Gastroesophageal sphincter (tissue), 4 donors: ENCODE measurements around the gene CSRP1. TPM values are rescaled to one million over a fixed set of nuclear protein-coding genes. Genes with fewer than 3 reads are reported as not detected.

Source experiments
- ATAC-seq: fragments of 150-250 bp; one replicate; pipeline ENCODE4 v1.9.1; 2016; ENCODE audit warnings: mild to moderate bottlenecking, moderate library complexity
- H3K27ac ChIP-seq, 4 donors: fragments of 200-600 bp; sonication (generic) in 3 of 4; 1 replicate in 3 of 4; 2 replicates in 1 of 4; pipeline ENCODE4 v1.5.1; 2016 to 2019
- H3K27me3 ChIP-seq: fragments of 200-600 bp; sonication (generic); one replicate; pipeline ENCODE4 v1.5.1; 2019
- H3K36me3 ChIP-seq, 2 donors: fragments of 200-600 bp; sonication (generic); one replicate each; pipeline ENCODE4 v1.5.1; 2019; ENCODE audit warnings: control low read depth in 1 of 2
- H3K4me1 ChIP-seq, 3 donors: fragments of 200-600 bp; sonication (generic); 1 replicate in 2 of 3; 2 replicates in 1 of 3; pipeline ENCODE4 v1.5.1; 2016 to 2019; ENCODE audit warnings: control low read depth in 2 of 3
- H3K4me3 ChIP-seq, 2 donors: fragments of 200-600 bp; sonication (generic); one replicate each; pipeline ENCODE4 v1.5.1; 2019; ENCODE audit warnings: mild to moderate bottlenecking in 1 of 2, moderate library complexity in 1 of 2
- H3K9me3 ChIP-seq, 3 donors: fragments of 200-600 bp; sonication (generic); one replicate each; pipeline ENCODE4 v1.5.1; 2017 to 2019; ENCODE audit warnings: control low read depth in 2 of 3
- EP300 ChIP-seq: sonication (generic); formaldehyde crosslinking; IDR thresholded peaks from one replicate; pipeline ENCODE4 v1.6.1; 2017; ENCODE audit warnings: antibody characterized with exemption, mild to moderate bottlenecking
- POLR2A ChIP-seq, 2 donors: fragments of 450-650 bp; IDR thresholded peaks; one replicate each; pipeline ENCODE4 v1.6.1; 2017; ENCODE audit warnings: antibody characterized with exemption in 2 of 2, mild to moderate bottlenecking in 2 of 2, moderate library complexity in 1 of 2
- POLR2AphosphoS5 ChIP-seq: sonication (generic); formaldehyde crosslinking; IDR thresholded peaks from one replicate; pipeline ENCODE4 v1.6.1; 2017; ENCODE audit warnings: antibody characterized with exemption
- WGBS, 2 donors: methylation state at CpG; one replicate each; pipeline ENCODE4 v1.1.5; 2018; ENCODE audit warnings: low coverage in 1 of 2; 5-methylcytosine and 5-hydroxymethylcytosine counted together
- total RNA-seq, 4 donors: library from RNA; depleted of rRNA; stranded (reverse); fragments of >200 nt; gene quantifications; one replicate each; pipeline ENCODE4 v1.1.0, GENCODE V29; 2016
- TF ChIP-seq, protein P1 (sequence below), 4 experiments: fragments of 200-600 bp in 2 of 4; fragments of 450-650 bp in 2 of 4; sonication (generic) in 1 of 4; IDR thresholded peaks; one replicate each; pipeline ENCODE4 v1.5.1; 2017 to 2019; ENCODE audit warnings: antibody characterized with exemption in 4 of 4, mild to moderate bottlenecking in 2 of 4, moderate library complexity in 2 of 4

Gene CSRP1
- total RNA-seq, 4 donors from 2014 or later = 4,484 to 9,179 (median 5,319) TPM

DNA sequence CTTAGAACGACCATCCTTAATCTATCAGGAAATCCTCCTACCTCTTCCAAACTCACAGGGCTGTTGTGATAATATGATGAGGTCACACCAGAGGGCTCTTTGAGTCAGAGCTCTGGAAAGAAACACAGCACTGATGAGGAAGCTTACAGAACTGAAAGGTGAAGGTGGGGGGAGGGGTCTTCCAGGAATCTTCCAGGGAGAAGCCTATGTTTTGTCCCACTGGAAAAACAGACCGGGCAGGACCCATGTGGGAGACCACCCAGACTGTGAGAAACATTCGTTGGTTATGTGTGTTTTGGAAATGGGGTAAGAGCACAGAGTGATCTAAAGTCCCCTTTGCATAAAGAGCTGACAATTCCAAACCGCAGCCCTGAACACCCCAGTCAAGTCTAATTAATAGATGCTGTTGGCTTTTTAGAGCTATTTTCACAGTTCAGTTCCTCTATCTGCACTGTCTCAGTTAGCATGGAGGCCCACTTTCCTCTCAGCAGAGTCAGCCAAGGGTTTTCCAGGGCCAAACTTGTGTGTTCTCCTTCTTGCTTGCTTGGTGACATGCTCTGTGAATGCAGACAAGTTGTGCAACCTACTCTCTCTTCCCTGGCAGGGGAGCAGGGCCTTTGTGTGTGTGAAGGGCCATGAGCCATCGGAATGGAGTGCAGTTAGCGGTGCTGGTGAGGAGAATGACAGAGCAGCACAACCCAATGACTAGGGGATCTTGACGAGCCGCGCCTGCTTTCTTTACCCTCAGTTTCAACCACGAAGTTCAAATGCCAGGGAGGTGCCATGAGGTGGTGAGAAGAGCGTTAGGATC lies 50.2 kb downstream of the CSRP1 start:
- Histone ChIP-seq H3K27ac (peak overlapping the region in 3 of 4 donors; percentile 43 to 69 (median 60)), H3K4me1 (peaks cover 5 to 46% (median 10%) of the 10 kb centered on the region in 3 donors), H3K27me3 (no peaks in the 10 kb centered on the region), H3K36me3 (no peaks in the 10 kb centered on the region), H3K4me3 (no peak overlapping the region), H3K9me3 (no peaks in the 10 kb centered on the region)
- ATAC-seq = peak; percentile 69
- TF ChIP-seq POLR2AphosphoS5 = peak; percentile 65
- TF ChIP-seq, protein P1, sequence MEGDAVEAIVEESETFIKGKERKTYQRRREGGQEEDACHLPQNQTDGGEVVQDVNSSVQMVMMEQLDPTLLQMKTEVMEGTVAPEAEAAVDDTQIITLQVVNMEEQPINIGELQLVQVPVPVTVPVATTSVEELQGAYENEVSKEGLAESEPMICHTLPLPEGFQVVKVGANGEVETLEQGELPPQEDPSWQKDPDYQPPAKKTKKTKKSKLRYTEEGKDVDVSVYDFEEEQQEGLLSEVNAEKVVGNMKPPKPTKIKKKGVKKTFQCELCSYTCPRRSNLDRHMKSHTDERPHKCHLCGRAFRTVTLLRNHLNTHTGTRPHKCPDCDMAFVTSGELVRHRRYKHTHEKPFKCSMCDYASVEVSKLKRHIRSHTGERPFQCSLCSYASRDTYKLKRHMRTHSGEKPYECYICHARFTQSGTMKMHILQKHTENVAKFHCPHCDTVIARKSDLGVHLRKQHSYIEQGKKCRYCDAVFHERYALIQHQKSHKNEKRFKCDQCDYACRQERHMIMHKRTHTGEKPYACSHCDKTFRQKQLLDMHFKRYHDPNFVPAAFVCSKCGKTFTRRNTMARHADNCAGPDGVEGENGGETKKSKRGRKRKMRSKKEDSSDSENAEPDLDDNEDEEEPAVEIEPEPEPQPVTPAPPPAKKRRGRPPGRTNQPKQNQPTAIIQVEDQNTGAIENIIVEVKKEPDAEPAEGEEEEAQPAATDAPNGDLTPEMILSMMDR (IDR thresholded peaks at IDR 0.05) = no peak
- WGBS, 2 donors = 48 to 73% methylated on average over 4 to 5 of the region's 11 CpGs

DNA sequence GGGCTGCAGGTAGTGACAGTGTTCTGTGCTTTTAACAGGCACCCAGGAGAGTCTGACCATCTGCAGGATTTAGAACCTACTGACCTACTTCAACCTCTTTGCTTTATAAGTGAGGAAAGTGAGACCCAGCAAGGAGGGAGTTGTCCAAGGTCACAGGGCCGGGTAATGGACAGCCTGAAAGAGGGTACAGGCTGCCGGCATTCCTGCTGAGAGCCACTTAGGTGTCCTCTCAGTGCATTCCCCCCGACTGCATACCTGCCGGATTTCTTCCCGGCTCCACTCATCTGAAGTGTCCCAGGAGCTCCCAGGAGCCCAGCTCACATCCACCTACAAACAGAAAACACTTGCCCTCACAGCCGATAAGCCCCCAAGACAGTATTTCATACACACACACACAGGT lies 51.8 kb downstream of the CSRP1 start:
- ATAC-seq = no peak
- no peak overlapping the region for H3K27ac ChIP-seq
- 73 to 85% methylated on average over 4 to 6 of the region's 6 CpGs for WGBS, 2 donors

DNA sequence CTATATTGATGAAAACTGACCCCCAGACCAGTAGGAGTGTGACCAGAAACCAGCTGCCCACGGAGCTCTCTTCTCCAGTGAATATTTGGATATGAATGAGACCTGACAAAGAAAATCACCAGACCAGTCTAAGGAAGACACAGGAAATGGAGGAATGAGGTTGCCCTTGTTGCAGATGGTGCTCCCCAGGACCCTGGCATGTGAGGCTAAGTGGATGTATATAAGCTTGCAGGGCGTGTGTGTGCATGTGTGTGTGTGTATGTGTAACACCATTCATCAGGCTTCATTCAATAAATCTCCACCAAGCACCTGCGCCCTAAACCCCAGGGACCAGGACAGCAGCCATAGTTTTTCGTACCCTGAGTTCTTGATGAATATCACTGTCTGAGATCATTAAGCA lies 52.3 kb downstream of the CSRP1 start:
- no peaks in the 10 kb centered on the region for H3K9me3 ChIP-seq
- 71 to 75% methylated on average over 1 of the region's 4 CpGs for WGBS, 2 donors
- ATAC-seq = no peak
- no peaks in the 10 kb centered on the region for H3K27me3 ChIP-seq
- H3K27ac ChIP-seq = no peak overlapping the region
- TF ChIP-seq EP300 (no peak), POLR2AphosphoS5 (no peak), POLR2A (IDR thresholded peaks at IDR 0.05) (no peak)
- TF ChIP-seq, protein P1 (IDR thresholded peaks at IDR 0.05) = no peak
- no peaks in the 10 kb centered on the region for H3K36me3 ChIP-seq
- no peak overlapping the region for H3K4me3 ChIP-seq
- peaks cover 0 to 48% (median 8%) of the 10 kb centered on the region in 3 donors for H3K4me1 ChIP-seq

More for the DNA sequence above, 51.8 kb downstream of the CSRP1 start:
- Histone ChIP-seq H3K4me1 (peaks cover 0 to 46% (median 8%) of the 10 kb centered on the region in 3 donors), H3K9me3 (no peaks in the 10 kb centered on the region), H3K4me3 (no peak overlapping the region), H3K36me3 (no peaks in the 10 kb centered on the region), H3K27me3 (no peaks in the 10 kb centered on the region)
- no peak for TF ChIP-seq EP300
- no peak for TF ChIP-seq POLR2A (IDR thresholded peaks at IDR 0.05)
- TF ChIP-seq POLR2AphosphoS5 = no peak

DNA sequence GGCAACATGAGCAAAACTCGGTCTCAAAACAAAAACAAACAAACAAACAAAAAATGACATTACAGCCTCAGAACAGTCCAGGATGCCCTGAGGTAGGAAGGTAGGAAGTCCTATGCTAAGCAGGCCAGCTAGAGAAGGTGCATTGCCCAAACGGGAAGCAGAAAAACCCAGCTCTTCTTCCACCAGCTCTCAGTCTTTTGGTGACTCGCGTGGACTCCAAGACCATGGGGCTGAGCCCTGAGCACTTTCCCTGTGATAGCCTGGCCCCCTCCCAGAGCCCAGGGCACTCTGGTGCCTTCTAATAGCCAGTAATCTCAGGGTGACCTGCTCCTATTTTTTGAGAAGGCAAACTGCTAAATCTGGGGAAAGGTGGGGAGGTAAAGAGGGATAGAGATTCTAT lies 54.1 kb downstream of the CSRP1 start:
- Histone ChIP-seq H3K4me1 (peaks cover 0 to 63% (median 13%) of the 10 kb centered on the region in 3 donors), H3K27me3 (no peaks in the 10 kb centered on the region), H3K4me3 (no peak overlapping the region), H3K27ac (no peak overlapping the region), H3K36me3 (no peaks in the 10 kb centered on the region), H3K9me3 (no peaks in the 10 kb centered on the region)
- ATAC-seq = no peak
- TF ChIP-seq EP300 (no peak), POLR2A (IDR thresholded peaks at IDR 0.05) (no peak), POLR2AphosphoS5 (no peak)
- TF ChIP-seq, protein P1 (IDR thresholded peaks at IDR 0.05) = no peak
- 79% methylated on average over 4 of the region's 4 CpGs; no CpG with 5 or more reads in 1 of the 2 donors for WGBS, 2 donors

DNA sequence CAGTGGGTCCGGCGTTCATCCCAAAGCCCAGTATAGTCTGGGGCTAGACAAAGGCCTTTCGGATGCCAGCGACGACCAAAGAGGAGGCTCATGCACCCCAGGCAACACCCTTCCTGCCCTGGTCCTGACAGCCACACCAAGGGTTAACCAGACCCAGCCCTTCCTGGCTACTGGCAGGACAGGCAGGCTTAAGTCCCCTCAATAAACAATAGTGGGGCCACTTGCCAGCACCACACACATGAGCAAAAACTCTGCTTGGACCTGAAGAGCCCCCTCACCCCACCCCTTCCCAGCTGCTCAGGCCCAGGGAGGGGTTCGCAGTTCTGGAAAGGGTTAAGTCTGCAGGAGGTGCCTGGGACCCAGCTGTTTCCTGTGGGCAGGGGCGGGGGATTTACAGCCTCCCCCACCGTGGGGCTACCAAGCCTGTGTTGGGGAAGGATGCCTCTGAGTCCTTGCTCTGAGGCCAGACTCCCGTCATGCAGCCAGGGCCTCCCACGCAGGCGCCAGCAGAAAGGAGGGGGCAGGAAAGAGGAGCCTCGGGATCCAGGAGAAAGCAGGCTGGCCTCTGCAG lies 56.1 kb downstream of the CSRP1 start:
- Histone ChIP-seq H3K4me3 (no peak overlapping the region), H3K36me3 (no peaks in the 10 kb centered on the region), H3K4me1 (peaks cover 0 to 47% (median 14%) of the 10 kb centered on the region in 3 donors), H3K27me3 (no peaks in the 10 kb centered on the region), H3K27ac (peak overlapping the region in 3 of 4 donors; percentile 52 to 63 (median 61)), H3K9me3 (no peaks in the 10 kb centered on the region)
- 0% methylated on average over 2 of the region's 12 CpGs; no CpG with 5 or more reads in 1 of the 2 donors for WGBS, 2 donors
- ATAC-seq = peak; percentile 68
- no peak for TF ChIP-seq POLR2A (IDR thresholded peaks at IDR 0.05)
- peak; percentile 28 for TF ChIP-seq POLR2AphosphoS5
- TF ChIP-seq, protein P1 (IDR thresholded peaks at IDR 0.05) = no peak
